Measurements from ENCODE around the gene DYNLRB1.

Gene DYNLRB1

GRCh38 chr20:34564833-34565232 lies 48.6 kb downstream of the DYNLRB1 start:
- DNase-seq (ENCODE audit: insufficient read length), result no peak
- FAIRE-seq, result no peak
- TF ChIP-seq POLR2AphosphoS5 (IDR thresholded peaks at IDR 0.05; ENCODE audit: low read depth, low read length), result no peak
- no peak for TF ChIP-seq POLR2A (IDR thresholded peaks at IDR 0.05; ENCODE audit: low read depth, low read length)
- no peak for TF ChIP-seq TAF1 (IDR thresholded peaks at IDR 0.05; ENCODE audit: borderline replicate concordance, low read depth, low read length)

- DNase-seq (ENCODE audit: insufficient read length), result no peak
- TF ChIP-seq POLR2A (IDR thresholded peaks at IDR 0.05; ENCODE audit: low read depth, low read length) (no peak), POLR2AphosphoS5 (IDR thresholded peaks at IDR 0.05; ENCODE audit: low read depth, low read length) (no peak), TAF1 (IDR thresholded peaks at IDR 0.05; ENCODE audit: borderline replicate concordance, low read depth, low read length) (no peak)
- no peak for FAIRE-seq
These were observed 51.0 kb downstream of the DYNLRB1 start for GRCh38 chr20:34566978-34567891.

GRCh38 chr20:34567892-34568865 lies 52.0 kb downstream of the DYNLRB1 start:
- no peak for TF ChIP-seq POLR2A (IDR thresholded peaks at IDR 0.05; ENCODE audit: low read depth, low read length)
- DNase-seq (ENCODE audit: insufficient read length), result no peak
- no peak for FAIRE-seq

- no peak for TF ChIP-seq POLR2A (IDR thresholded peaks at IDR 0.05; ENCODE audit: low read depth, low read length)
- TF ChIP-seq TAF1 (IDR thresholded peaks at IDR 0.05; ENCODE audit: borderline replicate concordance, low read depth, low read length), result no peak
- TF ChIP-seq POLR2AphosphoS5 (IDR thresholded peaks at IDR 0.05; ENCODE audit: low read depth, low read length), result no peak
- no peak for DNase-seq (ENCODE audit: insufficient read length)
- FAIRE-seq, result no peak
These were observed 53.4 kb downstream of the DYNLRB1 start for GRCh38 chr20:34569598-34569997.

- DNase-seq (ENCODE audit: insufficient read length), result no peak
- TF ChIP-seq POLR2A (IDR thresholded peaks at IDR 0.05; ENCODE audit: low read depth, low read length) (no peak), TAF1 (IDR thresholded peaks at IDR 0.05; ENCODE audit: borderline replicate concordance, low read depth, low read length) (no peak), POLR2AphosphoS5 (IDR thresholded peaks at IDR 0.05; ENCODE audit: low read depth, low read length) (no peak)
- no peak for FAIRE-seq
These were observed 54.7 kb downstream of the DYNLRB1 start for GRCh38 chr20:34570859-34571306.

GRCh38 chr20:34571753-34572152 lies 55.5 kb downstream of the DYNLRB1 start:
- TF ChIP-seq POLR2AphosphoS5 (IDR thresholded peaks at IDR 0.05; ENCODE audit: low read depth, low read length) (no peak), POLR2A (IDR thresholded peaks at IDR 0.05; ENCODE audit: low read depth, low read length) (no peak), TAF1 (IDR thresholded peaks at IDR 0.05; ENCODE audit: borderline replicate concordance, low read depth, low read length) (no peak)
- FAIRE-seq (no peak), DNase-seq (ENCODE audit: insufficient read length) (no peak)

GRCh38 chr20:34573541-34574300 lies 57.5 kb downstream of the DYNLRB1 start:
- no peak for TF ChIP-seq TAF1 (IDR thresholded peaks at IDR 0.05; ENCODE audit: borderline replicate concordance, low read depth, low read length)
- no peak for TF ChIP-seq POLR2AphosphoS5 (IDR thresholded peaks at IDR 0.05; ENCODE audit: low read depth, low read length)
- TF ChIP-seq POLR2A (IDR thresholded peaks at IDR 0.05; ENCODE audit: low read depth, low read length), result no peak
- DNase-seq (ENCODE audit: insufficient read length) (no peak), FAIRE-seq (no peak)

GRCh38 chr20:34574426-34574825 lies 58.2 kb downstream of the DYNLRB1 start:
- DNase-seq (ENCODE audit: insufficient read length) (no peak), FAIRE-seq (no peak)
- TF ChIP-seq POLR2AphosphoS5 (IDR thresholded peaks at IDR 0.05; ENCODE audit: low read depth, low read length) (no peak), POLR2A (IDR thresholded peaks at IDR 0.05; ENCODE audit: low read depth, low read length) (no peak), TAF1 (IDR thresholded peaks at IDR 0.05; ENCODE audit: borderline replicate concordance, low read depth, low read length) (no peak)

- TF ChIP-seq TAF1 (IDR thresholded peaks at IDR 0.05; ENCODE audit: borderline replicate concordance, low read depth, low read length) (no peak), POLR2A (IDR thresholded peaks at IDR 0.05; ENCODE audit: low read depth, low read length) (no peak), POLR2AphosphoS5 (IDR thresholded peaks at IDR 0.05; ENCODE audit: low read depth, low read length) (no peak)
- DNase-seq (ENCODE audit: insufficient read length), result no peak
- no peak for FAIRE-seq
These were observed 58.6 kb downstream of the DYNLRB1 start for GRCh38 chr20:34574861-34575260.

- no peak for TF ChIP-seq TAF1 (IDR thresholded peaks at IDR 0.05; ENCODE audit: borderline replicate concordance, low read depth, low read length)
- no peak for TF ChIP-seq POLR2A (IDR thresholded peaks at IDR 0.05; ENCODE audit: low read depth, low read length)
- TF ChIP-seq POLR2AphosphoS5 (IDR thresholded peaks at IDR 0.05; ENCODE audit: low read depth, low read length), result no peak
- FAIRE-seq (no peak), DNase-seq (ENCODE audit: insufficient read length) (no peak)
These were observed 59.0 kb downstream of the DYNLRB1 start for GRCh38 chr20:34575271-34575670.

GRCh38 chr20:34575756-34576155 lies 59.5 kb downstream of the DYNLRB1 start:
- TF ChIP-seq TAF1 (IDR thresholded peaks at IDR 0.05; ENCODE audit: borderline replicate concordance, low read depth, low read length), result no peak
- TF ChIP-seq POLR2A (IDR thresholded peaks at IDR 0.05; ENCODE audit: low read depth, low read length), result no peak
- no peak for TF ChIP-seq POLR2AphosphoS5 (IDR thresholded peaks at IDR 0.05; ENCODE audit: low read depth, low read length)
- FAIRE-seq (no peak), DNase-seq (ENCODE audit: insufficient read length) (no peak)

Data from GM12892 (cell line).